CD14-positive monocyte (primary cell): ENCODE measurements around the gene NUP58. TPM values are rescaled to one million over a fixed set of nuclear protein-coding genes. Genes with fewer than 3 reads are reported as not detected.

Source experiments
- DNase-seq, 3 donors: peaks; one replicate each; pipeline ENCODE4 v3.0.0-alpha.2; 2011 to 2022
- H2AFZ ChIP-seq: 2 replicates; pipeline ENCODE4 v1.6.0; 2012; ENCODE audit warnings: mild to moderate bottlenecking, low read depth, low read length, inconsistent platforms; ENCODE audit not compliant: insufficient read depth, poor library complexity, severe bottlenecking
- H3K27ac ChIP-seq, 2 donors: 1 replicate in 1 of 2; 2 replicates in 1 of 2; pipeline ENCODE4 v1.5.1; 2012 to 2013; ENCODE audit warnings: low read length in 2 of 2, control low read depth in 1 of 2, inconsistent platforms in 1 of 2, low read depth in 1 of 2, mild to moderate bottlenecking in 1 of 2
- H3K27me3 ChIP-seq, 2 donors: one replicate each; pipeline versions ENCODE4 v1.6.0 to v1.6.1; 2011 to 2013; ENCODE audit warnings: low read length in 2 of 2; ENCODE audit not compliant: control insufficient read depth in 2 of 2, insufficient read depth in 2 of 2
- H3K36me3 ChIP-seq, 2 donors: replicated peaks in 1 of 2; 1 replicate in 1 of 2; 2 replicates in 1 of 2; pipeline versions ENCODE4 v1.5.1 to v1.6.1; 2012 to 2013; ENCODE audit warnings: low read length in 2 of 2, control low read depth in 1 of 2, inconsistent platforms in 1 of 2, mild to moderate bottlenecking in 1 of 2; ENCODE audit not compliant: insufficient read depth in 2 of 2, control insufficient read depth in 1 of 2
- H3K4me1 ChIP-seq, 2 donors: 1 replicate in 1 of 2; 2 replicates in 1 of 2; pipeline versions ENCODE4 v1.5.1 to v1.6.1; 2012 to 2013; ENCODE audit warnings: low read length in 2 of 2, control low read depth in 1 of 2, inconsistent platforms in 1 of 2, mild to moderate bottlenecking in 1 of 2, moderate library complexity in 1 of 2; ENCODE audit not compliant: insufficient read depth in 2 of 2, control insufficient read depth in 1 of 2
- H3K4me2 ChIP-seq: replicated peaks from 2 replicates; pipeline ENCODE3; 2012; ENCODE audit warnings: low read length, moderate library complexity, mild to moderate bottlenecking; ENCODE audit not compliant: poor library complexity, severe bottlenecking; ENCODE audit errors: extremely low read depth
- H3K4me3 ChIP-seq, 3 experiments: fragments of 200-600 bp in 1 of 3; sonication (generic) in 1 of 3; replicated peaks in 1 of 3; 1 replicate in 2 of 3; 2 replicates in 1 of 3; pipeline ENCODE4 v1.5.1; 2011 to 2013; ENCODE audit warnings: low read length in 3 of 3, mild to moderate bottlenecking in 3 of 3, control low read depth in 2 of 3, low read depth in 2 of 3, inconsistent platforms in 1 of 3, moderate library complexity in 1 of 3
- H3K79me2 ChIP-seq: 2 replicates; pipeline ENCODE4 v1.6.0; 2012; ENCODE audit warnings: mild to moderate bottlenecking, control low read depth, inconsistent platforms, low read length, moderate library complexity; ENCODE audit not compliant: insufficient read depth
- H3K9ac ChIP-seq: 2 replicates; pipeline ENCODE4 v1.6.0; 2017; ENCODE audit warnings: low read length, mild to moderate bottlenecking; ENCODE audit not compliant: insufficient read depth, poor library complexity, severe bottlenecking
- H3K9me3 ChIP-seq, 2 donors: replicated peaks in 1 of 2; 1 replicate in 1 of 2; 2 replicates in 1 of 2; pipeline versions ENCODE4 v1.5.1 to v1.6.1; 2012 to 2013; ENCODE audit warnings: low read length in 2 of 2, control low read depth in 1 of 2; ENCODE audit not compliant: control insufficient read depth in 1 of 2, insufficient read depth in 1 of 2
- H4K20me1 ChIP-seq: 2 replicates; pipeline ENCODE4 v1.6.0; 2012; ENCODE audit warnings: mild to moderate bottlenecking, low read length, control low read depth, moderate library complexity; ENCODE audit not compliant: insufficient read depth
- H3K27ac Mint-ChIP-seq, 7 donors: one replicate each; pipeline ENCODE4 v1.8.0; 2020; ENCODE audit warnings: mild to moderate bottlenecking in 7 of 7, mixed read lengths in 7 of 7, moderate library complexity in 6 of 7, inconsistent platforms in 2 of 7
- H3K27me3 Mint-ChIP-seq, 3 donors: one replicate each; pipeline ENCODE4 v1.8.0; 2021 to 2022; ENCODE audit warnings: low read depth in 3 of 3, mild to moderate bottlenecking in 3 of 3, mixed read lengths in 3 of 3, moderate library complexity in 3 of 3, inconsistent platforms in 1 of 3
- H3K36me3 Mint-ChIP-seq, 2 donors: one replicate each; pipeline ENCODE4 v1.8.0; 2020; ENCODE audit warnings: mixed read lengths in 2 of 2, inconsistent platforms in 1 of 2, mild to moderate bottlenecking in 1 of 2
- H3K4me1 Mint-ChIP-seq: one replicate; pipeline ENCODE4 v1.8.0; 2020; ENCODE audit warnings: mild to moderate bottlenecking, mixed read lengths
- H3K4me3 Mint-ChIP-seq, 2 donors: one replicate each; pipeline ENCODE4 v1.8.0; 2020; ENCODE audit warnings: mild to moderate bottlenecking in 2 of 2, mixed read lengths in 2 of 2, moderate library complexity in 1 of 2
- H3K9me3 Mint-ChIP-seq, 7 donors: one replicate each; pipeline ENCODE4 v1.8.0; 2020 to 2022; ENCODE audit warnings: mixed read lengths in 7 of 7, mild to moderate bottlenecking in 6 of 7, moderate library complexity in 6 of 7, inconsistent platforms in 2 of 7
- CTCF ChIP-seq: fragments of 200-600 bp; IDR thresholded peaks from one replicate; pipeline ENCODE4 v1.8.0; 2022; ENCODE audit warnings: antibody characterized with exemption, mild to moderate bottlenecking
- WGBS: methylation state at CpG from one replicate; pipeline ENCODE4 v1.1.5; 2013; ENCODE audit warnings: missing lambda C conversion rate; ENCODE audit not compliant: insufficient coverage; 5-methylcytosine and 5-hydroxymethylcytosine counted together
- intact Hi-C, 2 donors: fragments of 100-400 bp; cut with micrococcal nuclease; formaldehyde crosslinking; loops; one replicate each; pipeline versions ENCODE4 v1.15.0 to v1.15.1; 2023
- polyA plus RNA-seq, 3 donors: library from polyadenylated mRNA; depleted of rRNA in 1 of 3; unstranded in 2 of 3; stranded (reverse) in 1 of 3; fragments of 300-500 nt in 2 of 3; fragments of >200 nt in 1 of 3; fragmentation: Illumina TruSeq in 2 of 3; gene quantifications; 1 replicate in 2 of 3; 2 replicates in 1 of 3; pipeline ENCODE4 v1.2.3, GENCODE V29; 2012 to 2021

Gene NUP58
- polyA plus RNA-seq, 3 donors: 21.5 to 26.3 (median 25.1) TPM

GRCh38 chr13:25252752-25253151 lies 48.7 kb upstream of the NUP58 start:
- DNase-seq: no peak
- H3K4me2 ChIP-seq: no peak overlapping the region
- Mint-ChIP-seq H3K4me3 (no peak overlapping the region), H3K27ac (peak overlapping the region in 4 of 7 donors; percentile 12 to 76 (median 44)), H3K27me3 (no peaks in the 10 kb centered on the region), H3K9me3 (no peaks in the 10 kb centered on the region), H3K4me1 (peaks cover 31% of the 10 kb centered on the region), H3K36me3 (peaks cover 64 to 66% of the 10 kb centered on the region in 2 donors)
- H3K9me3 ChIP-seq: no peaks in the 10 kb centered on the region
- H2AFZ ChIP-seq: no peak overlapping the region
- no peak for TF ChIP-seq CTCF
- peaks cover 52 to 76% of the 10 kb centered on the region in 2 donors for H3K36me3 ChIP-seq
- peaks cover 6% of the 10 kb centered on the region for H4K20me1 ChIP-seq
- no peak overlapping the region for H3K9ac ChIP-seq
- no peaks in the 10 kb centered on the region for H3K79me2 ChIP-seq
- intact Hi-C loops: loop anchor here in 1 of 2 donors (5.0 kb wide), 1 partner anchor 35 kb away; the partner anchor contains the start of gene MTMR6
- no peak overlapping the region for H3K4me3 ChIP-seq
- peaks cover 15 to 25% of the 10 kb centered on the region in 2 donors for H3K4me1 ChIP-seq
- no peaks in the 10 kb centered on the region for H3K27me3 ChIP-seq
- WGBS: no CpG with 5 or more reads among the region's 2 CpGs
- H3K27ac ChIP-seq: peak overlapping the region in 1 of 2 donors; percentile 27

GRCh38 chr13:25253702-25254101 lies 47.7 kb upstream of the NUP58 start:
- peak overlapping the region in 3 of 7 donors; percentile 38 to 78 (median 51) for H3K27ac Mint-ChIP-seq
- Histone ChIP-seq H3K4me3 (no peak overlapping the region), H2AFZ (no peak overlapping the region), H3K4me2 (no peak overlapping the region), H3K9ac (no peak overlapping the region), H3K79me2 (no peaks in the 10 kb centered on the region), H3K27me3 (no peaks in the 10 kb centered on the region), H3K36me3 (peaks cover 61 to 86% of the 10 kb centered on the region in 2 donors), H3K9me3 (no peaks in the 10 kb centered on the region), H4K20me1 (peaks cover 6% of the 10 kb centered on the region), H3K4me1 (peaks cover 11 to 16% of the 10 kb centered on the region in 2 donors), H3K27ac (no peak overlapping the region)
- H3K4me1 Mint-ChIP-seq: peaks cover 23% of the 10 kb centered on the region
- no peaks in the 10 kb centered on the region for H3K27me3 Mint-ChIP-seq
- intact Hi-C loops: loop anchor here in 1 of 2 donors (5.0 kb wide), 1 partner anchor 34 kb away; the partner anchor contains the start of gene MTMR6
- no peaks in the 10 kb centered on the region for H3K9me3 Mint-ChIP-seq
- TF ChIP-seq CTCF: no peak
- H3K4me3 Mint-ChIP-seq: no peak overlapping the region
- whole genome bisulfite sequencing: 100% methylated on average over 1 of the region's 2 CpGs
- H3K36me3 Mint-ChIP-seq: peaks cover 67 to 69% of the 10 kb centered on the region in 2 donors
- DNase-seq: no peak
